Mucosa of rectum (tissue), 2 donors: Measurements from ENCODE around the gene PPP6R1.

Experiments used
- H3K27ac ChIP-seq, 2 donors: one replicate each; pipeline ENCODE4 v1.7.0; 2013; ENCODE audit warnings: inconsistent platforms in 2 of 2, low read depth in 2 of 2, low read length in 2 of 2
- H3K27me3 ChIP-seq, 2 donors: one replicate each; pipeline ENCODE4 v1.7.0; 2013; ENCODE audit warnings: low read length in 2 of 2; ENCODE audit not compliant: control insufficient read depth in 2 of 2, insufficient read depth in 2 of 2
- H3K36me3 ChIP-seq, 2 donors: one replicate each; pipeline ENCODE4 v1.7.0; 2013; ENCODE audit warnings: low read length in 2 of 2; ENCODE audit not compliant: control insufficient read depth in 2 of 2, insufficient read depth in 2 of 2
- H3K4me1 ChIP-seq, 2 donors: one replicate each; pipeline ENCODE4 v1.7.0; 2013; ENCODE audit warnings: low read length in 2 of 2, mild to moderate bottlenecking in 1 of 2; ENCODE audit not compliant: control insufficient read depth in 2 of 2, insufficient read depth in 2 of 2
- H3K4me3 ChIP-seq, 2 donors: one replicate each; pipeline ENCODE4 v1.7.0; 2013; ENCODE audit warnings: low read length in 2 of 2
- H3K9ac ChIP-seq, 2 donors: one replicate each; pipeline ENCODE4 v1.7.0; 2013; ENCODE audit warnings: low read length in 2 of 2, low read depth in 1 of 2, mild to moderate bottlenecking in 1 of 2
- H3K9me3 ChIP-seq, 2 donors: one replicate each; pipeline ENCODE4 v1.7.0; 2013; ENCODE audit warnings: low read length in 2 of 2; ENCODE audit not compliant: control insufficient read depth in 2 of 2
- donor health status: healthy.
- donor health status: Normal muscosa, but diverticular disease.

The PPP6R1 gene

DNA sequence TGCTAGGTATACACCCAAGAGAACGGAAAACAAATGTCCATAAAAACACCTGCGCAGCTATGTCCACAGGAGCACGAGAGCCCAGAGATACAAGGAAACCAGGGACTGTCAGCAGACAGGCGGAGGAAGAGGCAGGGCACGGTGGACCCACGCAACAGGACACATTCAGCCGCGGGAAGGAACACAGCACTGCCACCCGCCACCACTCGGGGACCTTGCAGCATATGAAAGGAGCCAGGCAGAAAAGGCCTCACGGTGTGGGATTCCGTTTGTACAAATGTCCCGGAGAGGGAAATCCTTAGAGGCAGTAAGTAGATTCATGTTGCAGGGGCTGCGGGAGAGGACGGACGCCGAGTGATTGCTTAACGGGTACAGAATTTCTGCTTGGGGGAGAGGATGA, 13.3 kb upstream of the PPP6R1 start:
- peaks cover 5 to 7% of the 10 kb centered on the region in 2 donors for H3K4me1 ChIP-seq
- H3K4me3 ChIP-seq: no peak overlapping the region
- H3K9ac ChIP-seq: no peak overlapping the region
- H3K36me3 ChIP-seq: peaks cover 16 to 35% of the 10 kb centered on the region in 2 donors
- no peaks in the 10 kb centered on the region for H3K9me3 ChIP-seq
- H3K27ac ChIP-seq: no peak overlapping the region
- H3K27me3 ChIP-seq: no peaks in the 10 kb centered on the region

DNA sequence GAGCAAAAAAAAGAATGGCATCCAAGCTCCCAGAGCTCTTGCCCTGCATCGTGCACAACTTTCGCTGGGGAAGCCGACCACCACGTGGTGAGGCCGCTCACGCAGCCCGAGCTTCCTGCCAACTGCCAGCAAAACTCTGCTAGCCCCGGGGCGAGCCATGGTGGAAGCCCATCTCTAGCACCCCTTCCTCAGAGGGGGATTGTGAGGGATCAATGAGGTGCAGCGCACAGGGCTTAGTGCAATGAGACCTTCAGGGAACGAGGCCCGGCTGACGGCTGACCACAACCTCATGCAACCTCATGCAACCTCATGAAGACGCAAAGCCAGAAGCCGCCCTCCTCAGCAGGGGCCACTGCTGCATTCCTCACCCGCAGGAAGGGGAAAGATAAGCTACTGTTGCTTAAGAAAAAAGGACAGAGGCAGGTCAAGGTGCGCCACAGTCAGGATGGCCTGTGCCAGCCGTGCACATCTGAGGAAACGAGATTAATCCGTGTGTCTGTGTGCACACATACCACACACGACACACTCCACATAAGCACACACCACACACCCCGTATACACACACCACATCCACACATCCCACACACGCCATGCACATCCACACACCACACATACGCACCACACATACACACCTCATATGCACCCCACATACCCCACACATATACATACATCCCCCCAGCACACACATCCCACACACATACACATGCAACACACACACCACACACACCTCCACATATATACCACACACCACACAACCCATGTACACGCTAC, 11.5 kb upstream of the PPP6R1 start:
- no peak overlapping the region for H3K4me3 ChIP-seq
- H3K9ac ChIP-seq: no peak overlapping the region
- peaks cover 13 to 30% of the 10 kb centered on the region in 2 donors for H3K36me3 ChIP-seq
- no peaks in the 10 kb centered on the region for H3K4me1 ChIP-seq
- no peaks in the 10 kb centered on the region for H3K27me3 ChIP-seq
- H3K27ac ChIP-seq: no peak overlapping the region
- H3K9me3 ChIP-seq: no peaks in the 10 kb centered on the region

DNA sequence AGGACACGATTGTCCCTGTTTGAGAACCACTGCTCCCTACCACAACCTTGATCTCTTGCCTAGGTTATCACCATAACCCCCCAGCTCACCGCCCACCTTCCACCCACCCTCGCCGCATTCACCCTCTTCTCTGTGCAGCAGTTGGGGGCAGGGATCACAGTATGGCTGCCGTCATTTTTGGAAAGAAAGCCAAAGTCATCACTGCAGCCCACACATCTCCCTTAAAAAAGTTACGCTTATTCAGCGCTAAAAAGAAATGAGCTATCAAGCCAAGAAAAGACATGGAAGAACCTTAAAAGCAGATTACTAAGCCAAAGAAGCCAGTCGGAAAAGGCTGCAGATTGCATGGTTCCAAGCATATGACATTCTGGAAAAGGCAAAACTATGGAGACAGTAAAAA, 10.5 kb upstream of the PPP6R1 start:
- H3K4me1 ChIP-seq: no peaks in the 10 kb centered on the region
- H3K27ac ChIP-seq: no peak overlapping the region
- H3K36me3 ChIP-seq: peaks cover 13 to 26% of the 10 kb centered on the region in 2 donors
- no peak overlapping the region for H3K9ac ChIP-seq
- H3K9me3 ChIP-seq: no peaks in the 10 kb centered on the region
- H3K27me3 ChIP-seq: no peaks in the 10 kb centered on the region
- no peak overlapping the region for H3K4me3 ChIP-seq

DNA sequence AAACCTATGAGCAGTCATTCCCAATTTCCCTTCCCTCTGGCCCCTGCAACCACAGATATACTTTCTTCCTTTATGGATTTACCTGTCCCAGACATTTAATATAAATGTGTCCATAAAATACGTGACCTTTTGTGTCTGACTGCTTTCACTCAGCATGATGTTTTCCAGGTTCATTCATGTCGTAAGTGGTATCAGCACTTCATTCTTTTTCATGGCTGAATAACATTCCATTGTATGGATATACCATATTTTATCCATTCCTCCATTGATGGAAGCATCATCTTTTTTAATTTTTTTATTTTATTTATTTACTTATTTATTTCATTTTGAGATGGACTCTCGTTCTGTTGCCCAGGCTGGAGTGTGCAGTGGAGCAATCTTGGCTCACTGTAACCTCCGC, 8.0 kb upstream of the PPP6R1 start:
- Histone ChIP-seq H3K36me3 (peaks cover 7 to 15% of the 10 kb centered on the region in 2 donors), H3K4me1 (no peaks in the 10 kb centered on the region), H3K9me3 (no peaks in the 10 kb centered on the region), H3K4me3 (no peak overlapping the region), H3K27ac (no peak overlapping the region), H3K9ac (no peak overlapping the region), H3K27me3 (no peaks in the 10 kb centered on the region)

DNA sequence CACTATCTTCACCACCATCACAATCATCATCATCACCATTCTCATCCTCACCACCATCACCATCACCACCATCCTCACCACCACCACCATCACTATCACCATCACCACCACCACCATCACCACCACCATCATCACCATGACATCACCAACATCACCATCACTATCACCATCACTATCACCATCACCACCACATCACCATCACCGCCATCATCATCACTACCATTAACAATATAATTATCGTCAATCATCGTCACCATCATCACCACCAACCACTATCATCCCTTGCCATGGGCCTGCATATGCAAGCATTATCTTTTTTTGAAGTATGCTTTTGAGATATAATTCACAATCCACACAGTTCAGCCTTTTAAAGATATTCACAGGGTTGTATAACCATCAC, 7.6 kb upstream of the PPP6R1 start:
- H3K27ac ChIP-seq: no peak overlapping the region
- no peak overlapping the region for H3K9ac ChIP-seq
- H3K27me3 ChIP-seq: no peaks in the 10 kb centered on the region
- no peaks in the 10 kb centered on the region for H3K4me1 ChIP-seq
- H3K4me3 ChIP-seq: no peak overlapping the region
- H3K9me3 ChIP-seq: no peaks in the 10 kb centered on the region
- H3K36me3 ChIP-seq: peaks cover 7 to 15% of the 10 kb centered on the region in 2 donors

DNA sequence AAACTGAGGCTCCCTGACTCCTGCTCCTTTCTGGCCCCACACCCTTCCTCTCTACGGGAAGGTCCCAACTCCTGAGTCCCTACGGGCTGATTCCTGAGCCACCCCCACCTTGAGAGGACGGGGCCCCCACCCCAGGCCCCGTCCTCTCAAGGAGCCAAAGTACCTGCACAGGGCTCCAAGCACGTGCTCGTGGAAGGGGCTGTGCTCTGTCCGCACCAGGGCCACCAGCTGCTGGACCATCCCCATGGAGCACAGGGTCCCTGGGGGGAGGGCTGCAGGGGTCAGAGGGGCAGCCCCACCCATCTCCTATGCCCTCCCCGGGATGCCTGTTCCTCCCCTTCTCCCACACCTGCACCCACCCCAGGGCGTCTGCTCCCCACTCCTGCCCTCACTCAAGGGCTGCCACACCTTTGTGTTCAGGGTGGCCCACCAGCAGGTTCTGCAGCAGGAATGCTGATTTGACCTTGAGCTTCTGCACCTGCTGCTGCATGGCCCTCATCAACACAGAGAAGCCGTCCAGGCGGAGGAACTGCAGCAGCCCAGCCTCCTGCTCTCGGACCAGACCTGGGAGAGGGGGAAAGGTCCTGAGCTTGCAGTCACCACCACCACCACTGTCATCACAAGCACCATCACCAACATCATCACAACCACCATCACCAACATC, 7.0 kb upstream of the PPP6R1 start:
- Histone ChIP-seq H3K36me3 (peaks cover 7 to 15% of the 10 kb centered on the region in 2 donors), H3K9me3 (no peaks in the 10 kb centered on the region), H3K4me1 (no peaks in the 10 kb centered on the region), H3K27me3 (no peaks in the 10 kb centered on the region), H3K27ac (no peak overlapping the region), H3K4me3 (no peak overlapping the region), H3K9ac (no peak overlapping the region)

DNA sequence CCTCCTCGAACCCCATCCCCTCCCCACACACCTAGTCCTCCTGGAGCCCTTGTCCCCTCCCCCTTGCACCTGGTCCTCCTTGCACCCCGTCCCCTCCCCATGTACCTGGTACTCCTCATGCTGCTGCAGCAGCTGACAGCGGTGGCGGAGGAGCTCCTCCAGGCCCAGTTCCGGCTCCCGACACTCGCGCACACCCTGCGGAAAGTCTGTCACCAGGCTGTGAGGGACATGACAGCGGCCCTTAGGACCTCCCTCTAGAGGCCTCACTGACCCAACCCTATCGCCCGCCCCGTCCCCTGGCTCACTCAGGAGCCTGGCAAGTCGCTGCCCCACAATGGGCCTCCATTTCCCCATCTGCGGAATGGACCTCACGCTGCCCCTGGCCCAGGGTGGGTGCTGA, 6.4 kb upstream of the PPP6R1 start:
- Histone ChIP-seq H3K27me3 (no peaks in the 10 kb centered on the region), H3K4me1 (no peaks in the 10 kb centered on the region), H3K9ac (no peak overlapping the region), H3K9me3 (no peaks in the 10 kb centered on the region), H3K27ac (no peak overlapping the region), H3K36me3 (peaks cover 7 to 10% of the 10 kb centered on the region in 2 donors), H3K4me3 (no peak overlapping the region)

DNA sequence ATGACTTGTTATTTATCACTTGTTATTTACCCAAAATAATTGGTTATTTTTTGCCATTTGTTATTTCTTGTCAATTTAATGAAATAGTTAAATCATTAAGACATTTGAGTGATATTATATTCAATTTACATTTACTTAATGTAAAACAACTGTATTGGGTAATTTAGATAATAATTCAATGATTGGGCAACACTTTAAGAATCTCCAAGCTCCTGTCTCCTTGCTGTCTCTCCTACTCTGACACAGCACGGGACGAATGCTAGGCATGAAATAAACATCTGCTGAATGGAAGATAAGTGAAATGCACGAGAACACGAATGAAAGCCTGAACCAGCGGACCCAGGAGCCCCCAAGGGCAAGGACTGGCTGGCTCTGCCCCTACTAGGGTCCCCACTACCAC, 5.7 kb upstream of the PPP6R1 start:
- H3K9ac ChIP-seq: no peak overlapping the region
- H3K9me3 ChIP-seq: no peaks in the 10 kb centered on the region
- peaks cover 4 to 5% of the 10 kb centered on the region in 2 donors for H3K36me3 ChIP-seq
- H3K4me1 ChIP-seq: peaks cover 5% of the 10 kb centered on the region in 2 donors
- H3K27me3 ChIP-seq: no peaks in the 10 kb centered on the region
- H3K4me3 ChIP-seq: no peak overlapping the region
- H3K27ac ChIP-seq: no peak overlapping the region

DNA sequence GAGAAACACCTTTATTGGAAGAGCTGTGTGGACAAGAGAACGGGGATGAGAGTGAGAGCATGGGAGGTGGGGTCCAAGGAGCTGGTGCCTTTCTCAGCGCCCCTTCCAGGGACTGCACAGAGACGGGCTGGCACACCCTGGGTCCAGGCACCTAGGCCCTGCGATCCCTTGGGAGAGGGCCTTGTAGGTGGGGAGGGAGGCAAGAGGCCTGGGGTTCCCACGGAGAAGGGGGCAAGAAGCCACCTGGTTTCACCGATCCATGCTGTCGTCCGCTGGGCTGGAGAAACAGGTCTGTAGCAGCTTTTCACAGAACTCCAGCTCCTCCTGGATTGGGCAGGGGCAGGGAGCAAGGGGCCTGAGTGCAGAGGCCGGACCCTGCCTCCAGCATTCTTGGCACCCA, 3.5 kb upstream of the PPP6R1 start:
- no peak overlapping the region for H3K4me3 ChIP-seq
- peaks cover 7 to 8% of the 10 kb centered on the region in 2 donors for H3K4me1 ChIP-seq
- peaks cover 0 to 4% of the 10 kb centered on the region in 2 donors for H3K36me3 ChIP-seq
- H3K27me3 ChIP-seq: no peaks in the 10 kb centered on the region
- no peaks in the 10 kb centered on the region for H3K9me3 ChIP-seq
- no peak overlapping the region for H3K9ac ChIP-seq
- no peak overlapping the region for H3K27ac ChIP-seq

DNA sequence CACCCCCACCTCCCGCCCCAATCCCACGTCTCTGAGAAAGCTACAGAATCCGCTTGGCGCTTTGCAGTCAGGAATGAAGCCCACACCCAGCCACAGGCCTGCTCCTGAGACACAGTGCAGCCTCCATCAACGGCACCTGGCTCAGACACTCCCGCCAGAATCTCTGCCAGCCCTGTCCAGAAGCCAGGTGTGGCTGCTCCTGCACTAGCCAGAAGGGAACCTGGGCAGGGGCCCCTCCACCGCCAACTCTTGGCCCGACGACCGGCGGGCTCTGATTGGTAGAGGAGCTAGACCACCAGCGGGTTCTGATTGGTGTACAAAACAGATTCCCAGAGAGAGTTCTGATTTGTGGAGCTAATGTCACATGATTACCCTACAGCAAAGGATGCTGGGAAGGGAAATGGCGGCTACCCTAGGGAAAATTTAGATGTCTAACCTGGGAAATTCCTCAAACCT, 2.9 kb upstream of the PPP6R1 start:
- peaks cover 12 to 15% of the 10 kb centered on the region in 2 donors for H3K4me1 ChIP-seq
- H3K4me3 ChIP-seq: no peak overlapping the region
- no peaks in the 10 kb centered on the region for H3K9me3 ChIP-seq
- no peaks in the 10 kb centered on the region for H3K27me3 ChIP-seq
- H3K9ac ChIP-seq: no peak overlapping the region
- no peak overlapping the region for H3K27ac ChIP-seq
- H3K36me3 ChIP-seq: peaks cover 0 to 4% of the 10 kb centered on the region in 2 donors
